ENCODE measurements around the gene MGAT4C. TPM values are rescaled to one million over a fixed set of nuclear protein-coding genes. Genes with fewer than 3 reads are reported as not detected.

Gene MGAT4C
- polyA plus RNA-seq, 2 of the 4 experiments (the other 2 are of a cell fraction), result 0.17 TPM; not detected in 1

- CTCF ChIA-PET, result no interaction called here
- no peak for FAIRE-seq
Observed at GRCh38 chr12:85971800-85972199, 284.4 kb downstream of the MGAT4C start.

GRCh38 chr12:85968606-85969005, 287.6 kb downstream of the MGAT4C start:
- peak; percentile 28 for FAIRE-seq
- TF ChIP-seq ZNF302 (CRISPR knock-in tag; IDR thresholded peaks at IDR 0.05) (no peak), JUNB (IDR thresholded peaks at IDR 0.05) (no peak), MAX (IDR thresholded peaks at IDR 0.05) (no peak), TP53 (CRISPR knock-in tag; IDR thresholded peaks at IDR 0.05) (no peak), RNF2 (IDR thresholded peaks at IDR 0.05; ENCODE audit: borderline replicate concordance, low read depth) (no peak), CBX2 (IDR thresholded peaks at IDR 0.05; ENCODE audit: borderline replicate concordance, low read depth) (no peak), HEYL (CRISPR knock-in tag; IDR thresholded peaks at IDR 0.05) (no peak), ESRRA (IDR thresholded peaks at IDR 0.05; ENCODE audit: borderline replicate concordance, low read length) (no peak), POLR2A (IDR thresholded peaks at IDR 0.05; ENCODE audit: low read length) (no peak), BCL3 (IDR thresholded peaks at IDR 0.05) (no peak), MYC (IDR thresholded peaks at IDR 0.05; ENCODE audit: borderline replicate concordance, low read length) (no peak), PHF8 (IDR thresholded peaks at IDR 0.05; ENCODE audit: borderline replicate concordance, low read depth) (no peak), EHF (CRISPR knock-in tag; IDR thresholded peaks at IDR 0.05) (no peak), HOXB5 (CRISPR knock-in tag; IDR thresholded peaks at IDR 0.05) (no peak), RAD21 (conservative IDR thresholded peaks at IDR 0.05 in 1 of 2, IDR thresholded peaks at IDR 0.05 in 1 of 2) (no peak), SMC3 (IDR thresholded peaks at IDR 0.05) (no peak), CHD4 (IDR thresholded peaks at IDR 0.05; ENCODE audit: borderline replicate concordance) (no peak)
- TF ChIP-seq, protein P1, sequence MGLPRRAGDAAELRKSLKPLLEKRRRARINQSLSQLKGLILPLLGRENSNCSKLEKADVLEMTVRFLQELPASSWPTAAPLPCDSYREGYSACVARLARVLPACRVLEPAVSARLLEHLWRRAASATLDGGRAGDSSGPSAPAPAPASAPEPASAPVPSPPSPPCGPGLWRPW (IDR thresholded peaks at IDR 0.05), result no peak
- TF ChIP-seq, protein P2, sequence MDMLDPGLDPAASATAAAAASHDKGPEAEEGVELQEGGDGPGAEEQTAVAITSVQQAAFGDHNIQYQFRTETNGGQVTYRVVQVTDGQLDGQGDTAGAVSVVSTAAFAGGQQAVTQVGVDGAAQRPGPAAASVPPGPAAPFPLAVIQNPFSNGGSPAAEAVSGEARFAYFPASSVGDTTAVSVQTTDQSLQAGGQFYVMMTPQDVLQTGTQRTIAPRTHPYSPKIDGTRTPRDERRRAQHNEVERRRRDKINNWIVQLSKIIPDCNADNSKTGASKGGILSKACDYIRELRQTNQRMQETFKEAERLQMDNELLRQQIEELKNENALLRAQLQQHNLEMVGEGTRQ (IDR thresholded peaks at IDR 0.05), result no peak
- no peak for DNase-seq (ENCODE audit: low read depth in 1 of 2, low spot score in 1 of 2)
- ATAC-seq, result no peak
- H3K9me3 ChIP-seq, result no peaks in the 10 kb centered on the region
- 10% methylated on average over 1 of the region's 1 CpG for WGBS (ENCODE audit: missing lambda C conversion rate)
- no peak overlapping the region for H3K4me2 ChIP-seq
- CTCF ChIA-PET, result interaction anchor here (1.5 kb wide), 1 partner anchor 14 kb away, joined by 3 read pairs; no protein-coding TSS in a partner anchor
- H3K4me1 ChIP-seq, result no peaks in the 10 kb centered on the region
- no peak overlapping the region for H3K27ac ChIP-seq
- POLR2A ChIA-PET, result no interaction called here
- H3K4me3 ChIP-seq, result no peak overlapping the region

More at GRCh38 chr12:85971800-85972199, 284.4 kb downstream of the MGAT4C start:
- POLR2A ChIA-PET, result no interaction called here
- no peaks in the 10 kb centered on the region for H3K4me1 ChIP-seq
- no peak overlapping the region for H3K27ac ChIP-seq
- TF ChIP-seq, protein P2 (IDR thresholded peaks at IDR 0.05), result no peak
- no peak for TF ChIP-seq FOSB (CRISPR knock-in tag; IDR thresholded peaks at IDR 0.05)
- TF ChIP-seq, protein P3, sequence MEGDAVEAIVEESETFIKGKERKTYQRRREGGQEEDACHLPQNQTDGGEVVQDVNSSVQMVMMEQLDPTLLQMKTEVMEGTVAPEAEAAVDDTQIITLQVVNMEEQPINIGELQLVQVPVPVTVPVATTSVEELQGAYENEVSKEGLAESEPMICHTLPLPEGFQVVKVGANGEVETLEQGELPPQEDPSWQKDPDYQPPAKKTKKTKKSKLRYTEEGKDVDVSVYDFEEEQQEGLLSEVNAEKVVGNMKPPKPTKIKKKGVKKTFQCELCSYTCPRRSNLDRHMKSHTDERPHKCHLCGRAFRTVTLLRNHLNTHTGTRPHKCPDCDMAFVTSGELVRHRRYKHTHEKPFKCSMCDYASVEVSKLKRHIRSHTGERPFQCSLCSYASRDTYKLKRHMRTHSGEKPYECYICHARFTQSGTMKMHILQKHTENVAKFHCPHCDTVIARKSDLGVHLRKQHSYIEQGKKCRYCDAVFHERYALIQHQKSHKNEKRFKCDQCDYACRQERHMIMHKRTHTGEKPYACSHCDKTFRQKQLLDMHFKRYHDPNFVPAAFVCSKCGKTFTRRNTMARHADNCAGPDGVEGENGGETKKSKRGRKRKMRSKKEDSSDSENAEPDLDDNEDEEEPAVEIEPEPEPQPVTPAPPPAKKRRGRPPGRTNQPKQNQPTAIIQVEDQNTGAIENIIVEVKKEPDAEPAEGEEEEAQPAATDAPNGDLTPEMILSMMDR (IDR thresholded peaks at IDR 0.05), result 0 out of 3 replicates have a peak, but pooled peaks have one; percentile 11
- peak; percentile 19 to 21; a peak in 2 of 5 replicates for TF ChIP-seq RAD21 (conservative IDR thresholded peaks at IDR 0.05 in 1 of 2, IDR thresholded peaks at IDR 0.05 in 1 of 2)
- DNase-seq (ENCODE audit: low read depth in 1 of 2, low spot score in 1 of 2) (no peak), ATAC-seq (no peak)
- no peak overlapping the region for H3K4me3 ChIP-seq
- H3K4me2 ChIP-seq, result no peak overlapping the region
- H3K9me3 ChIP-seq, result no peaks in the 10 kb centered on the region
